ENCODE measurements around the gene NUDT8.
"Not testable (repeated sequence)": the region's sequence is repeated elsewhere in the genome, so short reads cannot be mapped to it uniquely, and the experiment has no call there.

NUDT8 gene

DNA sequence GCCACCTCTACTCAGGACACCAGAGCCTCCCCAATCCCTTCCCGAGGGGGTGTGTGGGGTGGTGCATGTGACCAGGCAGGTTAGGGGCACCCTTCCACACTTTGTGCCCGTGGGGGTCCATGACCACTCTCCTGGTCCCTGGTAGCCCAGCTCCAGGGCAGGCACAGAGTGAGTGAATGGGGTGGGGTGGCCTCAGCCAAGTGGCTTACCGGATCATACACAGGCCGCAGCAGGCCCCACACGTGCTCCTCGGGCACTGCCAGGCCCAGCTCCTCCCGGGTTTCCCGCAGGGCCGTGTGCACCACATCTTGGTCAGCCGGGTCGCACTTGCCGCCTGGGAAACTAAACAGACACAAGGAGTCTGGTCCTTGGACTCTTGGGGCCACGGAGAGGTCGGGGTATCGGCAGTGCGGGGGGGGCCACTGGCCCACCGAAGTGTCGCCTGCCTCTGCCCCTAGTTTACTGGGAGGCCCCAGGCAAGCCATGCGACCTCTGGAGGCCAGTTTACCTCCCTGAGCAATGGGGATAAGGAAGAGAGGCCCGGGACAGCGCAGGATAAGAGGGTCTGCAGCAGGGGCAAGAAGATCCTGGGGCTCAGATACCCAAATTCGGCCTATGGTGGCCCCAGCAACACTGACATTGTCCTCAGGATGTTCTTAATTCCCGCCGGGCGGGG lies 889 bp downstream of the NUDT8 start:
- Histone ChIP-seq H4K20me1 (0 out of 22 replicates have a peak, but pooled peaks cover 0 to 3% (median 0%) of the 10 kb centered on the region in 11 experiments), H3K4me2 (peak overlapping the region; percentile 93 to 100 (median 98)), H3K4me1 (peaks cover 10 to 51% (median 42%) of the 10 kb centered on the region in 10 experiments), H3K27ac (peak overlapping the region in 6 of 11 experiments; percentile 14 to 80 (median 64); a peak in 8 of 22 replicates), H3K9me3 (replicated peaks in 1 of 11) (no peaks in the 10 kb centered on the region), H3K9ac (peak overlapping the region in 10 of 11 experiments; percentile 71 to 83 (median 78); a peak in 18 of 22 replicates), H3K36me3 (no peaks in the 10 kb centered on the region), H3K27me3 (no peaks in the 10 kb centered on the region), H3K4me3 (peak overlapping the region; percentile 60 to 74 (median 70); a peak in 18 of 20 replicates)
- TF ChIP-seq Cebpa-rat (IDR thresholded peaks at IDR 0.05), result no peak

GRCh38 chr11:67627812-67628624 lies 1.7 kb downstream of the NUDT8 start:
- Histone ChIP-seq H3K4me3 (no peak overlapping the region), H3K4me2 (peak overlapping the region in 3 of 11 experiments; percentile 97 to 99 (median 98); a peak in 5 of 22 replicates), H3K9me3 (replicated peaks in 1 of 11) (no peaks in the 10 kb centered on the region), H4K20me1 (0 out of 22 replicates have a peak, but pooled peaks cover 0 to 3% (median 0%) of the 10 kb centered on the region in 11 experiments), H3K36me3 (no peaks in the 10 kb centered on the region), H3K27ac (peak overlapping the region in 1 of 11 experiments; percentile 15; a peak in 1 of 22 replicates), H3K4me1 (peaks cover 10 to 51% (median 42%) of the 10 kb centered on the region in 10 experiments), H3K9ac (peak overlapping the region in 5 of 11 experiments; percentile 41 to 83 (median 80); a peak in 5 of 22 replicates), H3K27me3 (no peaks in the 10 kb centered on the region)
- no peak for TF ChIP-seq Cebpa-rat (IDR thresholded peaks at IDR 0.05)

DNA sequence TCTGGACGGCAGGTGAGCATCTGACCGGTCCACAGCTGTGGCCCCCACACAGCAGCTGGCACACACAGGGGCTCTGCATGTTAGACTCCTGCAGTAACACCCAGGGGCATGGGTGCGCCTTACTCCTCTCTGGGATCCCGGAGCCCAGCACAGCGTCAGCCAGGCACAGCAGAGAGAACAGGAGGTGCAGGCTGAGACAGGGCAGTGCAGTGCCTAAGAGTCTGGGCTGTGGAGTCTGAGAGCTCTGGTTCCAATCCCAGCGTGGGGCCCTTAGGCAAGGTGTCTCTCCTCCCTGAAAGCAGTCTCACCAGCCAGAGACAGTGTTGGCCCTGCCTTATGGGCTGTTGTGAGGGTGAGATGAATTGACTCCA lies 2.3 kb downstream of the NUDT8 start:
- Histone ChIP-seq H3K36me3 (no peaks in the 10 kb centered on the region), H3K4me3 (no peak overlapping the region), H3K9me3 (replicated peaks in 1 of 11) (no peaks in the 10 kb centered on the region), H3K9ac (no peak overlapping the region), H3K27me3 (no peaks in the 10 kb centered on the region), H3K4me2 (no peak overlapping the region), H4K20me1 (0 out of 22 replicates have a peak, but pooled peaks cover 0 to 3% (median 0%) of the 10 kb centered on the region in 11 experiments), H3K4me1 (peaks cover 10 to 48% (median 38%) of the 10 kb centered on the region in 10 experiments), H3K27ac (no peak overlapping the region)
- no peak for TF ChIP-seq Cebpa-rat (IDR thresholded peaks at IDR 0.05)

- Histone ChIP-seq H3K27ac (no peak overlapping the region), H3K9ac (no peak overlapping the region)
Measured at GRCh38 chr11:67626970-67627369, 2.8 kb downstream of the NUDT8 start.

DNA sequence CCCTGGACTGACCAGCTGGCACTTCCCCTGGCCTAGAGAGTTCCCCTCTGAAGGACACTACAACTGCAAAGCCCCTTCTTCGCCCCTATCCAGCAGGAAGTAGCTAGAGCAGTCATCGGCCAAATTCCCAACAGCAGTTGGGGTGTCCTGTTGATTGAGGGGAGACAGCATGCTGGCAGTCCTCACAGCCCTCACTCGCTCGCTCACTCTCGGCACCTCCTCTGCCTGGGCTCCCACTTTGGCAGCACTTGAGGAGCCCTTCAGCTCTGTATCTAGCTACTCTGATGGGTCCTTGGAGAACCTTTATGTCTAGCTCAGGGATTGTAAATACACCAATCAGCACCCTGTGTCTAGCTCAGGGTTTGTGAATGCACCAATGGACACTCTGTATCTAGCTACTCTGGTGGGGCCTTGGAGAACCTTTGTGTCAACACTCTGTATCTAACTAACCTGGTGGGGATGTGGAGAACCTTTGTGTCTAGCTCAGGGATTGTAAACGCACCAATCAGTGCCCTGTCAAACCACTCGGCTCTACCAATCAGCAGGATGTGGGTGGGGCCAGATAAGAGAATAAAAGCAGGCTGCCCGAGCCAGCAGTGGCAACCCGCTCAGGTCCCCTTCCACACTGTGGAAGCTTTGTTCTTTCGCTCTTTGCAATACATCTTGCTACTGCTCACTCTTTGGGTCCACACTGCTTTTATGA lies 3.5 kb downstream of the NUDT8 start:
- H3K9me3 ChIP-seq (replicated peaks in 1 of 11); H3K27me3 ChIP-seq; H3K4me2 ChIP-seq; H4K20me1 ChIP-seq; H3K4me3 ChIP-seq; H3K9ac ChIP-seq; H3K36me3 ChIP-seq; H3K27ac ChIP-seq: not testable (repeated sequence)
- H3K4me1 ChIP-seq, result peaks cover 6 to 38% (median 31%) of the 10 kb centered on the region in 10 experiments

More at GRCh38 chr11:67626970-67627369, 2.8 kb downstream of the NUDT8 start:
- H3K4me1 ChIP-seq, result peaks cover 10 to 44% (median 35%) of the 10 kb centered on the region in 10 experiments
- H3K36me3 ChIP-seq, result no peaks in the 10 kb centered on the region
- no peak overlapping the region for H3K4me3 ChIP-seq
- H4K20me1 ChIP-seq, result 0 out of 22 replicates have a peak, but pooled peaks cover 0 to 3% (median 0%) of the 10 kb centered on the region in 11 experiments
- no peak overlapping the region for H3K4me2 ChIP-seq
- H3K27me3 ChIP-seq, result no peaks in the 10 kb centered on the region
- H3K9me3 ChIP-seq (replicated peaks in 1 of 11), result no peaks in the 10 kb centered on the region
- TF ChIP-seq Cebpa-rat (IDR thresholded peaks at IDR 0.05), result no peak

- not testable (repeated sequence) for H4K20me1 ChIP-seq
Measured at GRCh38 chr11:67623795-67624194, 5.9 kb downstream of the NUDT8 start.

GRCh38 chr11:67622905-67623304 lies 6.8 kb downstream of the NUDT8 start:
- H3K4me2 ChIP-seq, H4K20me1 ChIP-seq, H3K27me3 ChIP-seq, H3K36me3 ChIP-seq, H3K4me3 ChIP-seq, H3K9ac ChIP-seq, H3K27ac ChIP-seq: not testable (repeated sequence)
- Histone ChIP-seq H3K9me3 (replicated peaks in 1 of 11) (peaks cover 0 to 11% (median 0%) of the 10 kb centered on the region in 11 experiments; a peak in 5 of 22 replicates), H3K4me1 (peaks cover 0 to 19% (median 14%) of the 10 kb centered on the region in 10 experiments; a peak in 16 of 20 replicates)

More at GRCh38 chr11:67623795-67624194, 5.9 kb downstream of the NUDT8 start:
- H3K9me3 ChIP-seq (replicated peaks in 1 of 11), result peaks cover 0 to 11% (median 0%) of the 10 kb centered on the region in 11 experiments; a peak in 5 of 22 replicates
- not testable (repeated sequence) for H3K9ac ChIP-seq, H3K4me2 ChIP-seq, H3K36me3 ChIP-seq, H3K4me3 ChIP-seq, H3K27ac ChIP-seq, H3K27me3 ChIP-seq
- H3K4me1 ChIP-seq, result peaks cover 0 to 23% (median 18%) of the 10 kb centered on the region in 10 experiments; a peak in 16 of 20 replicates

DNA sequence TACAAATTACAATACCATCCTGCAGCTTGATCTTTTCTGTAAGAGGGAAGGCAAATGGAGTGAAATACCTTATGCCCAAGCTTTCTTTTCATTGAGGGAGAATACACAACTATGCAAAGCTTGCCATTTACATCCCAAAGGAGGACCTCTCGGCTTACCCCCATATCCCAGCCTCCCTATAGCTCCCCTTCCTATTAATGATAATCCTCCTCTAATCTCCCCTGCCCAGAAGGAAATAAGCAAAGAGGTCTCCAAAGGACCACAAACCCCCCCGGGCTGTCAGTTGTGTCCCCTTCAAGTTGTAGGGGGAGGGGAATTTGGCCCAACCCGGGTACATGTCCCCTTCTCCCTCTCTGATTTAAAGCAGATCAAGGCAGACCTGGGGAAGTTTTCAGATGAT lies 7.8 kb downstream of the NUDT8 start:
- not testable (repeated sequence) for H3K4me3 ChIP-seq, H3K4me2 ChIP-seq, H3K9ac ChIP-seq

DNA sequence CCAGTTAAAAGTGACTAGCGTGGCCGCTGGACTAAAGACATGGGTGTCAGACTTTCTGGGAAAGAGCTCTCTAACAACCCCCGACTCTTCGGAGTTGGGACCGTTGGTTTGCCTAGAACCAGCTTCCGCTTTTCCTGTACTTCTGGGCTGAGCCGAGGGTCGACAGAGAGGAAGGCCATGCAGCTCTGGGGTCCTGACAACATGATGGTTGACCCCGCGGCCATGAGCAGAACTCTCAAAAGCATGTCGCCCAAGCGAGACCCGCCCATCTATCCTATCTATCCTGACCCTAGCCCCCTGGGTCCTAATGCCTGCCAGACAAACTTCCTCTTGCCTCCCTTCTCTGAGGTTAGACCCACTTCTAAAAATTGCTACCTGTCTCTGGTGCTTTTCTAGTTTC lies 9.1 kb downstream of the NUDT8 start:
- H3K27me3 ChIP-seq, H3K9ac ChIP-seq, H3K4me3 ChIP-seq, H4K20me1 ChIP-seq, H3K27ac ChIP-seq, H3K4me2 ChIP-seq, H3K36me3 ChIP-seq: not testable (repeated sequence)
- Histone ChIP-seq H3K9me3 (replicated peaks in 1 of 11) (peaks cover 0 to 11% (median 0%) of the 10 kb centered on the region in 11 experiments; a peak in 5 of 22 replicates), H3K4me1 (peaks cover 0 to 28% (median 24%) of the 10 kb centered on the region in 10 experiments; a peak in 16 of 20 replicates)

More for the DNA sequence above, 7.8 kb downstream of the NUDT8 start:
- not testable (repeated sequence) for H4K20me1 ChIP-seq, H3K27ac ChIP-seq, H3K27me3 ChIP-seq, H3K36me3 ChIP-seq
- Histone ChIP-seq H3K4me1 (peaks cover 0 to 19% (median 14%) of the 10 kb centered on the region in 10 experiments; a peak in 16 of 20 replicates), H3K9me3 (replicated peaks in 1 of 11) (peaks cover 0 to 11% (median 0%) of the 10 kb centered on the region in 11 experiments; a peak in 5 of 22 replicates)

DNA sequence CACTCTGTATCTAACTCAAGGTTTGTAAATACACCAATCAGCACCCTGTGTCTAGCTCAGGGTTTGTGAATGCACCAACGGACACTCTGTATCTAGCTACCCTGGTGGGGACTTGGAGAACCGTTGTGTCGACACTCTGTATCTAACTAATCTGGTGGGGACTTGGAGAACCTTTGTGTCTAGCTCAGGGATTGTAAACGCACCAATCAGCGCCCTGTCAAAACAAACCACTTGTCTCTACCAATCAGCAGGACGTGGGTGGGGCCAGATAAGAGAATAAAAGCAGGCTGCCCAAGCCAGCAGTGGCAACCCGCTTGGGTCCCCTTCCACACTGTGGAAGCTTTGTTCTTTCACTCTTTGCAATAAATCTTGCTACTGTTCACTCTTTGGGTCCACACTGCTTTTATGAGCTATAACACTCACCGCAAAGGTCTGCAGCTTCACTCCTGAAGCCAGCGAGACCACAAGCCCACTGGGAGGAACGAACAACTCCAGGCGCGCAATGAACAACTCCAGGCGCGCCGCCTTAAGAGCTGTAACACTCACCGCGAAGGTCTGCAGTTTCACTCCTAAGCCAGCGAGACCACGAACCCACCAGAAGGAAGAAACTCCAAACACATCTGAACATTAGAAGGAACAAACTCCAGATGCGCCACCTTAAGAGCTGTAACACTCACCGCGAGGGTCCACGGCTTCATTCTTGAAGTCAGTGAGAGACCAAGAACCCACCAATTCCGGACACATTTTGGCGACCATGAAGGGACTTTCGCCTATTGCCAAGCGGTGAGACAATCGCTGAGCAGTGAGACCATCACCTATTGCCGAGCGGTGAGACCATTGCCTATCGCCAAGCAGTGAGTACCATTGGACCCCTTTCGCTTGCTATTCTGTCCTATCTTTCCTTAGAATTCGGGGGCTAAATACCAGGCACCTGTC lies 9.8 kb downstream of the NUDT8 start:
- H3K27ac ChIP-seq, H3K4me2 ChIP-seq, H4K20me1 ChIP-seq, H3K4me3 ChIP-seq, H3K9ac ChIP-seq, H3K36me3 ChIP-seq: not testable (repeated sequence)
- peaks cover 0 to 11% (median 0%) of the 10 kb centered on the region in 11 experiments; a peak in 5 of 22 replicates for H3K9me3 ChIP-seq (replicated peaks in 1 of 11)
- peaks cover 0 to 11% (median 0%) of the 10 kb centered on the region in 11 experiments; a peak in 6 of 22 replicates for H3K27me3 ChIP-seq
- H3K4me1 ChIP-seq, result peaks cover 3 to 28% (median 24%) of the 10 kb centered on the region in 10 experiments

- peaks cover 0 to 11% (median 0%) of the 10 kb centered on the region in 11 experiments; a peak in 5 of 22 replicates for H3K9me3 ChIP-seq (replicated peaks in 1 of 11)
- not testable (repeated sequence) for H4K20me1 ChIP-seq, H3K36me3 ChIP-seq, H3K4me3 ChIP-seq, H3K4me2 ChIP-seq, H3K9ac ChIP-seq, H3K27ac ChIP-seq
- peaks cover 12 to 30% (median 25%) of the 10 kb centered on the region in 10 experiments for H3K4me1 ChIP-seq
- H3K27me3 ChIP-seq, result peaks cover 0 to 11% (median 0%) of the 10 kb centered on the region in 11 experiments; a peak in 6 of 22 replicates
Measured at GRCh38 chr11:67618901-67619659, 10.7 kb downstream of the NUDT8 start.
